GM18858 (cell line): Measurements from ENCODE around the gene COPRS.
"Not testable (repeated sequence)": the region's sequence is repeated elsewhere in the genome, so short reads cannot be mapped to it uniquely, and the experiment has no call there.

Source experiments
- ATAC-seq: cut with Tn5 transposase; IDR thresholded peaks from one replicate; pipeline ENCODE4 v1.9.1; 2021; ENCODE audit not compliant: unreplicated experiment

Gene COPRS

DNA sequence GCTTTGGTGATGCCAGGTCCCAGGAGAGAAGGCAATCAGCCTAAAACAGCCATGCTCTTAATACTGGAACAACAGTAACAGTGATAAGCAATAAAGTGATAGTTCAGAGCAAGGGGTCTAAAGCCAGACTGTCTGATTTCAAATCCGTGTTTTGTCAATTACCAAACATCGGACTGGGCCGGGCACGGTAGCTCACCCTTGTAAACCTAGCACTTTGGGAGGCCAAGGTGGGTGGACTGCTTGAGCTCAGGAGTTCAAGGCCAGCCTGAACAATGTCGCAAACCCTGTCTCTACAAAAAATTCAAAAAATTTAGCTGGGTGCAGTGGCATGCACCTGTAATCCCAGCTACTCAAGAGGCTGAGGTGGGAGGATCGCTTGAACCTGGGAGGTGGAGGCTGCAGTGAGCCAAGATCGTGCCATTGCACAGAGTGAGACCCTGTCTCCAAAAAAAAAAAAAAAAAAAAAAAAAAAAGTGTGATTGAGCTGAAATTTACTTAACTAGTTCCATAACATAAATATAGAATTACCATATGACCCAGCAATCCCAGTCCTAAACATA, 5.1 kb downstream of the COPRS start:
- ATAC-seq = no peak

DNA sequence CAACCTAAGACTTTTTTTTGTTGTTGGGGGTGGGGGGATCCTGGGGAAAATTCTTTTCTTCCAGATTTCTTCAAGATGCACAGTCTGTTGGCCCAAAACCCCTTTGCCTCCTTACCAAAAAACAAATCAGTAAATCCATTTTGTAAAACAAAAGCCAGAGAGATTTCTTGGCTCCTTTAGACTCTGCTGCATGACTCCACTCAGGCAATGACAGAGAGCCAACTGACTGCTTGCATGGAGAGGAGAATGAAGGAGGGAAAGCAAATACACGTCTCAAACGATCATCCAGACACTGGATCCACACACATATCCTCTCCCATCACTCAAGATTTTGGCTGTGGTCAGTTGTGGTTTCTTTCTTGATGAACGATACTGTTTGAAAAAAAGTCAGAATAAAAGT, 13.8 kb downstream of the COPRS start:
- ATAC-seq = no peak

DNA sequence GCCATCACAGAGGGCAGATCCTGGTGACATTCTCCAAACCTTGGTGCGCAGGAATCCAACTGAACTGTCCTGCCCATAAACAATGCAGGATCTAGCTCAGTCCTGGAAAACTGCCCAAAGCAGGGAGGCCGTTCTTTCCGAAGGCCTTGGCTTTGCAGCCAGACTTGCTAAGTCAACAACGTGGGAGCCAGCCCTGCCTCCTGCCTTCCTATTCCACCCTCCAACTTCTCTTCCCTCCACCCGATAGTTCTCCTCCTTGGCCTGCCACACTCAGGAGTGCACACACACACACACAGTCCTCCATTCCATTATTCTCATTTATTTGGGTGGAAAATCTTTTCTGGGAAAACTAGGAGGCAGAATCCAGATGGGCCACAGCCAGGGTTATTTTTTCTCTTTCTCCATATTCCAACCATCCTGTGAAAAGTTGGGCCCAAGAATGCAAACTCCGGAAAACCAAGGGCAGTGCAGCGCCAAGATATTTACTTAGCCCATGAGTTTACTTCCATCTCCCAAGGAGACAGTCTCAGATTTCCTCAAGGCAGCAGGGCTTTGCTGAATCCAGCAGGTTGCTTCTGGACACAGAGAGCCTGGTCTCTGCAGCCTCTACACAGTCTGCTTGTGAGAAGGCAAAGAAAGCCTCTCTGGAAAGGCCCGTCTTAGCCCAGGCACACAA, 15.8 kb downstream of the COPRS start:
- no peak for ATAC-seq

DNA sequence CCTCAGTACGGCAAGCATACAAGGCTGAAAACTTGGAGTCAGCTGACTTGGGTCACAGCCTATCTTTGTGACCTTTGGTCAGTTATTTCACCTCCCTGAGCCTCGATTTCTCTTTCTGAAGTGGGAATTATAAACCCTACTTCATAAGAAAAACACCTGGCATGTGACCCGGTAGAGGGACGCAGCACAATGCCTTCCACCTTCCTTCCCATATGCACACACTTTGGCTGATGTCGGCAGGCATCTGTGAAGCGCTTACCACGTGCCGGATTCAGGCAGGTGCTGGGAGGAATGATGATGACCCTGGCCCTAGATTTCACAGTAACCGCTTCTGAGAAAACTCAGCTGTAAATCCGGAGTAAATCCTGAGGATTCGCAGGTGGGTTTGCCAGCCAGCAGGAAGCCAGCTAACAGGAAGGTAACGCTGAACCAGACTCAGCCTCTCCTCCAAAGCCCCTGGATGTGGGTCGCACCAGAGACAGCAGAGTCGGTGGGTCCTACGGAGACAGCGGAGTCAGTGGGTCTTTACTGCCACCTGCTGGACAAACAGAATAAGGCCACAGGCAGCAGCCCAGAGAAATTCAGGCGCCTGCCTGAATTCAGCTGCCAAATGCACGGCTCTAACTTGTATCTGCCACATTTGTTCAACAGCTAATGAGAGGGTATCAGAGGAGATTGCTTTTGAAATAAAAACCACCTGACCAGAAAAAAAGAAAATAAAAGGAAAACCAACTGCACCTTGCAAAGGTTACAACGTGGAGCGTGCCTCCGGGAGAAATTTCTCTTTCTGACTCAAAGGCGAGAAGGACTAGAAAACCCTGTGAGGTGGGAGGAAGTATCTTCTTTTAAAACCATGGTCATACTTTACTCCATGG, 16.6 kb downstream of the COPRS start:
- no peak for ATAC-seq

DNA sequence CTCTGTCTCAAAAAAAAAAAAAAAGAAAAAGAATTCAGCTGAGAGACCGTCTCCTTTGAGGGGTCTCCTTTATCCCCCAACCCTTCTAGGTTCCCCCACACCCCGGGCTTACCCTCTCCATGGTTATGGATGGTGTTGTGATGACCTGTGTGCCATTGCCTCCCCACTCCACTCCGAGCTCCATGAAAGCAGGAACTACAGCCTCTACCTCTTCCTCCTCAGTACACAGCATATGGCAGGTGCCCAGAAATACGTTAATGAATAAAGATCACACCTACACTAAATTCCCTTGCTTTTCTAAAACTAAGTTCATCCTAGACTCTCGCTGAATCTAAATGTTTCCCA, 17.2 kb downstream of the COPRS start:
- ATAC-seq = no peak

DNA sequence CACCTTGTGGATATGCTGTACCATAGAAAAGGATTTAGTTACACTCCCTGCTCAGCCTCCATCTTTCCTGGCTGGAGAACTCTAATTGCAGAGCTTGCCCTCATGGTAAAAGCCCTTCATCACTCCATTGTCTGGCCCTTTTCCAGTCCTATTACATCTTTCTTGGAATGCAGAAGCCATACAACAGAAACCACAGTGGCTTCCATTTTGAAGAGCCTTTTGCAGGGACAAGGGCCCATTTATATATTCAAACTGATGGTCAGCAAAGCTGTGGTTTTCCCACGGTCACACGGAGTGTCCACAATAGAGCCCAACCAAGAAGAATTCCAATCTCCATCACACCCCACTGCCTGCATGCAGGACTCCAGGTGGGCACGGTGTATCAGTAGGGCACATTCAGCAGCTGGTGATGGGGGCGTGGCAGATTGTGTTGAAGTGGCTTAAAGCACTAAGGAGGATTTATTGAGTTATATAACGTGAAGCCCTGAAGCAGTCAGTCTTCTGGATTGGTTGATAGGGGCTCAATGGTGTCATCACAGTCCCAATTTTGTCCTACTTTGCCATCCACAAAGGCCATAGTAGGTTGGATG, 20.3 kb downstream of the COPRS start:
- no peak for ATAC-seq

DNA sequence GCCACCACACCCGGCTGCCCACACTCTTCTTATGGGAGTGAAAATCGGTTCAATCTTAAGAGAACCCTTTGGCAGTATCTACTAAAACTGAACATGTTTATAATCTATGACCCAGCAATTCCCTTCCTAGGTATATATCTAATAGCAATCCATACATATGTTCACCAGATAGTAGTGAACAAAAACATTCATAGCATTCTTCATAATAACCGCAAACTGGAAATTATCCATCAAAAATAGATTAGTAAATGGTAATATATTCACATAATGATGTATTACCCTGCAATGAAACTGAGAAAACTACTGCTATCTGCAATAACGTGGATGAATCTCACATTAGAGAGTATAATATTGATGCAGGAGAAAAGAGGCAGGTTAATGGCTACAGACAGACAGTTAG, 23.1 kb downstream of the COPRS start:
- ATAC-seq = no peak

DNA sequence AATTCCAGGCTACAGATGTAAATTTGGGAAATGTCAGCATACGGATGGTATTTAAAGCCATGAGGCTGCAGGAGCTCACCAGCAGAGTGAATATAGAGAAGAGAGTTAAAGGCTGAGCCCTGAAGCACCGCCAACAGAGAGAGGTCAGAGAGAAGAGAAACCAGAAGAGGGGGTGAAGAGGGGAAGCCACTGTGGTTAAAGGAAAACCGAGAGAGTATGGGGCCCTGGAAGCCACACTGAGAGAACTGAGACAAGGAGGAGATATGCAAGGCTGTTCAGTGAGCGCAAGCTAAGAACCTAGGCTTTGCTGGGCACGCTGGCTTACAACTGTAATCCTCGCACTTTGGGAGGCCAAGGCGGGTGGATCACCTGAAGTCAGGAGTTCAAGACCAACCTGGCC, 24.6 kb downstream of the COPRS start:
- no peak for ATAC-seq

DNA sequence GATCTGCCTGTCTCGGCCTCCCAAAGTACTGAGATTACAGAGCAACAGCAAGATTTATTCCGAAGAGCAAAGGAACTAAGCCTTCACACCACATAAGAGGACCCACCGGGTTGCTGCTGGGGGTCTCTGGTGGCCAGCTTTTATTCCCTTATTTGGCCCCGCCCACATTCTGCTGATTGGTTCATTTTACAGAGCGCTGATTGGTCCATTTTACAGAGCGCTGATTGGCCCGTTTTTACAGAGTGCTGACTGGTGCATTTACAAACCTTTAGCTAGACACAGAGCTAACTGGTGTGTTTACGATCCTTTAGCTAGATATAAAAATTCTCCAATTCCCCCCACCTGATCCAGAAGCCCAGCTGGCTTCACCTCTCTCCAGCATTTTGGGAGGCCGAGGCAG, 26.3 kb downstream of the COPRS start:
- no peak for ATAC-seq

DNA sequence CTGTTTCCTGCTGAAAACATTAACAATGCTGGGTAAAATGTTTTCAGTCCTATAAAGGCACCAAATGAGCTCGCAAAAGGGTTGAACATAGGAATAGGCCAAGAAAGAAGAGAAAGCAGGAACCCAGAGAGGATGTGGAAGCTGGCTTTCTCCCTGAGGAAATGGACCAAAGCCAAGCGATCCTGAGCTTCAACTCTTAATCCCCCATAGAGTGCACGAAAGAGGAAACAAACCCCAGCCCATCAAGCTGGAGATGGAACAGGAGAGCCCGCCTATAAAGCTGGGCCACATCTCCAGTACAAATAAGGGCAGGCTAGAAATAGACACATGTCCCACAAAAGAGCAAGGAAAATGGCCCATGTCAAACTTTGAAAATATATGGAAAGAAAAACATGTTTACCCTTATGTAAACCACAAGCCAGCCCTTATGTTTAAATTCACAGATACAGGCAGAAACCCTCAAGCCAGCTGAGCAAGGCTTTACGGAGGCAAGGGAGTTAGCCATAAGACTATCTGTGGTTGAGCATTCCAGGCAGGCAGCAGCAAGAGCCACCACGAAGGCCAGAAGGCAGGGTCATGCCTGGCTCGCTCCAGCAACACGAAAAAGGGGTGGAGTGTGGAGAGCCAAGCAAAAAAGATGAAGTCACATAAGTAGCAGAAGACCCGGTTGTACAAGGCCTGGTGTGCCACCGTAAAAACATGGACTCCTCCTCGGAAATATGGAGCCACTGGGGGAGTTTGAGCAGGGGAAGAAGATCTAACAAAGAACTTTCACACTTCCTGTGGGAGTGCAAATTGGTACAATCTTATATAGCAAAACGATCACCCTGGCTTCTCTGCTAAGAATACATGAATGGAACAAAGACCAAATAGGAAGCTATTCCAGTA, 27.8 kb downstream of the COPRS start:
- ATAC-seq = no peak

DNA sequence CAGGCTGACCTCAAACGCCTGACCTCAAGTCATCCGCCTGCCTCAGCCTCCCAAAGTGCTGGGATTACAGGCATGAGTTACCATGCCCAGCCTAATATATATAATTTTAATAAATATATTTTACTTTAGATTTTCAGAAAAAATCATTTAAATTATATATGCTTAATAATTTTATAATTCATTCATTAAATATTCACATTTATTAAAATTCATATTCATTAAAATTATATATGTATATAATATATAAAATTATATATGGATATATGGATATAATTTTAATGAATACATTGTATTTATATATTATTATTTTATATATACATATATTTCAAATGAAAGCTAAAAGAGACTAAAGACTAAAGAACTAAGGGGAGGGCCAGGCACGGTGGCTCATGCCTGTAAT, 29.4 kb downstream of the COPRS start:
- no peak for ATAC-seq

DNA sequence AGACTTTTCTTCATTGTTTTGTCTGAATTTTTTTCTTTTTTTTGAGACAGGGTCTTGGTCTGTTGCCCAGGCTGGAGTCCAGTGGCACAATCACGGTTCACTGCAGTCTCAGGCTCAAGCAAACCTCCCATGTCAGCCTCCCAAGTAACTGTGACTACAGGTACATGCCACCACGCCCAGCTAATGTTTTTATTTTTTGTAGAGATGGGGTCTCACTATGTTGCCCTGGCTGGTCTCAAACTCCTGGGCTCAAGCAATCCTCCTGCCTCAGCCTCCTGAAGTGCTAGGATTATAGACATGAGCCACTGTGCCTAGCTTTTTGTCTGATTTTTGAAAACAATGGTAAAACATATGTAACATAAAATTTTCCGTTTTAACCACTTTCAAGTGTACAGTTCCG, 30.1 kb downstream of the COPRS start:
- ATAC-seq = not testable (repeated sequence)

DNA sequence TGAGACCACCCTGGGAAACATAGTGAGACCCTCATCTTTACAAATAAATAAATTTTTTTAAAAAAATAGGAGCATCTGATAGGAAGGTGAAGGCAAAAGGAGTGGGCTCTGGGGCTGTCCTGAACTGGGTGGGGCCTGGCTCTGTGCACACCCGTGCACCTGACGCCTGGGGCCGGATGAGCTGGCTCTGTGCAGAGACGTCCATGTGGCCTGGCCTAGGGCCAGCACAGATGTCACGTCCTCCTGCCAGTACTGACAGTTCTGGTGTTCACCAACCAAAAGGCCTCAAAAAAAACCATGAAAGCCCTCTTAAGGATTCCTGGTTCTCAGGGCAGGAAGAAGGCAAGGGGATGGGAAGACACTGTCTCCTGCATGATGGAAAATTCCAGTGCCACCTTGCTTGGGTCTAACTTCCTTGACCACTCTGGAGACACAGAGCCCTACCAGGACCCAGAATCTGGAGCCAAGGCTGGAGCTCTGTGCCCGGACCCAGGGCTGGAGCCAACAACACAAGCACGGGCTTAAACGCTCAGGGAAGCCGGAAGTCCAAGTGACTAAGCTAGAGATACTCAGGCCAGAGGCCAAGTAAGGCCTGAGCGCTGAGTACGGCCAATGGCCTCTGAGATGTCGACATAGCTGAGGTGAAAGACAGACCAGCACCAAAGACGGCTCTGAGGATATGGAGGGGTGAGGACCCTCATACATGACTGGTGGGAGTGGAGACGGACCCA, 32.9 kb downstream of the COPRS start:
- no peak for ATAC-seq

DNA sequence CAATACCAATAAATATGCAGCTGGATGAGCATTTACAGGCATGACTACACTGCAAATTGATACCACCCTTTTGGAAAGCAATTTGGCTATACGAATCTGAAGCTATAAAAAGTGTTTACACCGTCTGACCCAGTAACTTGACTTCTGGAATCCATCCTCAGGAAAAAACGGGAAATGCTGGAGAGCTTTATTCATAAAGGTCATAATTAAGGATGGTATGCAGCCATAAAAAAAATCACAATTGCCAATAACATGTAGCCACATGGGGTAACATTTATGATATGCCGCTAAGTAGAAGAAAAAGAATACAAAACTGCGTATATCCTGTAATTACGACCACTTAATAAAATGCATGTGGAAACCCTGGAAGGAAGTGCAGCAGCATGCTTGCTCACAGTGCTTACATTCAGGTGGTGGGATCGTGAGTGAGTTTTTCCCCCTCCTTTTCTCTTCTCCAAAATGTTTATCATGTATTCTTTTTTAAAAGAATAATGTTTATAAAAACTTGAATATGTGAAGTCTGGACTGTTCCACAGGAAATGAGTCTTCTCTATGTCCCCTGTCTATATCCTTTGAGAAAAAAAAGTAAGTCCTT, 34.2 kb downstream of the COPRS start:
- ATAC-seq = no peak

DNA sequence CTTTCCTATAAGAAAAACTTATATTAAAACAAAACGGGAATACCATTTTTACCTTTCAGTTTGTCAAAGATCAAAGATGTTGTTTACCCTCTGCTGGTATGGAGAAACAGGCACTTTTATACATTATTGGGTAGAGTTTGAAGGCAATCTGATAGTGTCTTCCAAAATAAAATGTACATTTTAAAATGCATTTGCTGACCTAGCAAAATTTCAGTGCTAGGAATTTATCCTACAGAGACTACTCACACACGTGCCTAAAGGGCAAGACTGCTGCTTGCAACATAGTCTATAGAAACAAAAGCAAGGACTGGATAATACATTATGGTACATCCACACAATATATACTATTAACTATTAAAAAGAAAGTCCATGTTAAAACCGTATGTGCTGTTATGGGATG, 36.0 kb downstream of the COPRS start:
- no peak for ATAC-seq

DNA sequence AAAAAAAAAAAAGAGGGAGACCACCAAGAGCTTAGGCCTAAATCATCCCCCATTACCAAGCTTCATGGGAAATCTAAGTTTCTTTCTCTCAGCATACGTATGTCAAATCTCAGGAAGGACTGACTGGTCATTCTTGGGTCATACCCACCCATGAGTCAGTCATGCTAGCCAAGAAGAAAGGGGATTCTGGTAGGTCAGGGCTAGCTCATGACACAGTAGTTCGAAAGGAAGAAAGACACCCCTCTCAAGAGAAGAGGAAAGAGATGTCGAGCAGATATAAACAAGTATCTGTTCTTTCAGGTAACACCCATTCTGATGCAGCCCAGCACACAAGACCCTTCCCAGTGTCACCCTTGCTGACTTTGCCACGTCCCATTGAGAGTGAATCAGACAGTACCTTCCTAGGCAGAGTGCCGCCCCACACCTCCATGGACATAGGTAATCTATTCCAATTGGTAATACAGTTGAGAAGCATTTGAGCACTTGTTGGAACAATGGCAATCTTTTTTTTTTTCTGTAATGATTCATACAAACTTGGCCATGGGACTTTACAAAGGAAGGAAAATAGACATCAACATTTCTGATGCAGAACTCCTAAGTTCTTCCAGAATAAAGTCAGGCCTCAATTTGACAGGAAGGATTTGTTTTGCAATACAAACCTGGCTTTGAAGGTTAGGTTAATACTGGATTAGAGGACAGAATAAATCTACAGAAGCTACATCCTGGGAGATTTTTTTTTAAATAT, 38.2 kb downstream of the COPRS start:
- no peak for ATAC-seq

DNA sequence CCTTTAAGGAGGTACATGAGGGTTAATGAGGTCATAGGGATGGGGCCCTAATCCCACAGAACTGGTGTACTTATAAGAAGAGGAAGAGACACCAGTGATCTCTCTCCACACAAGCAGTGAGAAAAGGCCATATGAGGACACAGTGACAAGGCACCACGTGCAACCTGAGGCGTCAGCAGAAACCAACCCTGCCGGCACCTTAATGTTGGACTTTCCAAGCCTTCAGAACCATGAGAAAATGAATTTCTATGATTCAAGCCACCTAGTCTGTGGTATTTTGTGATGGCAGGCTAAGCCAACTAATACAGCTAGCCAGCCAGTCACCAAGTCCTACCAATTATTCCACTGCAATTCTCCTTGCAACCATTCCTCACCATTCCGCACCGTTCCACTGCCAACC, 39.5 kb downstream of the COPRS start:
- no peak for ATAC-seq

DNA sequence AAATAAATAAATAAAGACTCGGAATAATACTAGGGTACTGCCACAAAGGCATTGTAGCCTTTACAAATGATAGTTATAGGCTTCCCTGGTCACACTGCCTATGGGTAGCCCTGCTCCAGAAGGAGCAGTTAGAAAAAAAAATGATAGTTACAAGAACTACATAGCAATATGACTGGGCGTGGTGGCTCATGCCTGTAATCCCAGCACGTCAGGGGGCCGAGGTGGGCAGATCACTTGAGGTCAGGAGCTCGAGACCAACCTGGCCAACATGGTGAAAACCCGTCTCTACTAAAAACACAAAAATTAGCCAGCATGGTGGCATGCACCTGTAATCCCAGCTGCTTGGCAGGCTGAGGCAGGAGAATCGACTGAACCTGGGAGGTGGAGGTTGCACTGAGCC, 40.2 kb downstream of the COPRS start:
- ATAC-seq = not testable (repeated sequence)

DNA sequence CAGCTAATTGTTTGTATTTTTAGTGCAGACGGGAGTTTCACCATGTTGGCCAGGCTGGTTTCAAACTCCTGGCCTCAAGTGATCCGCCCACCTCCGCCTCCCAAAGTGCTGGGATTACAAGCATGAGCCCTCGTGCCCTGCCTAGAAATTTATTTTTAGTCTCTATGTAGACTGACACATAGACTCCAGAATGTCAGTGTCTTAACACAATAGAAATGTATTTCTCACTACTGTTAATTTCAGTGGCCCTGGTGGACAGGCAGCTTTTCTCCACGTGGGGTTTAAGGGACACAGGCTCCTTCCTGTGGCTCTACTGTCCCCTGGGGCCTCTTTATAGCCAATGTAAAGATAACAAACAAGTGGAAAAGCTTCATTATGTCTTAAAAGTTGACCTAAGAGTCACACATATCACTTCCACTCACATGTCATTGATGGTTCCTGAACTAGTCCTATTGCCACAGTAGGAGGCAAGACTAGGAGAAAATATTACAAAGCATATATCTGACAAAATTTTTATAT, 43.8 kb downstream of the COPRS start:
- ATAC-seq = no peak
